HG03196 (cell line): Measurements from ENCODE around the gene ESRRA.

Source experiments
- ATAC-seq: cut with Tn5 transposase; IDR thresholded peaks from one replicate; pipeline ENCODE4 v1.9.1; 2021; ENCODE audit not compliant: unreplicated experiment

Gene ESRRA

GRCh38 chr11:64348383-64349024 is 43.2 kb downstream of the ESRRA start:
- ATAC-seq = no peak

GRCh38 chr11:64349025-64349387 is 43.7 kb downstream of the ESRRA start:
- ATAC-seq = no peak

- no peak for ATAC-seq
These were observed 44.1 kb downstream of the ESRRA start for GRCh38 chr11:64349404-64349803.

GRCh38 chr11:64351136-64351631 is 45.9 kb downstream of the ESRRA start:
- ATAC-seq = no peak

GRCh38 chr11:64352099-64352994 is 47.0 kb downstream of the ESRRA start:
- ATAC-seq = no peak

GRCh38 chr11:64352995-64353714 is 47.8 kb downstream of the ESRRA start:
- no peak for ATAC-seq

- no peak for ATAC-seq
These were observed 48.6 kb downstream of the ESRRA start for GRCh38 chr11:64353715-64354506.

- ATAC-seq = no peak
These were observed 50.0 kb downstream of the ESRRA start for GRCh38 chr11:64355078-64355940.

GRCh38 chr11:64356498-64357411 is 51.4 kb downstream of the ESRRA start:
- no peak for ATAC-seq

- ATAC-seq = no peak
These were observed 52.1 kb downstream of the ESRRA start for GRCh38 chr11:64357446-64357845.

- ATAC-seq = no peak
These were observed 52.7 kb downstream of the ESRRA start for GRCh38 chr11:64357904-64358535.

GRCh38 chr11:64358536-64358906 is 53.2 kb downstream of the ESRRA start:
- ATAC-seq = no peak

- ATAC-seq = no peak
These were observed 53.8 kb downstream of the ESRRA start, which contains the start of gene RPS6KA4 for GRCh38 chr11:64358907-64359711. Gene RPS6KA4 (plus strand): TSS chr11:64359162. CDS start chr11:64359236, 74 bp downstream.

GRCh38 chr11:64359712-64360445 is 54.6 kb downstream of the ESRRA start:
- no peak for ATAC-seq

- no peak for ATAC-seq
These were observed 55.2 kb downstream of the ESRRA start for GRCh38 chr11:64360448-64360921.

- ATAC-seq = no peak
These were observed 56.3 kb downstream of the ESRRA start for GRCh38 chr11:64361659-64362058.

- no peak for ATAC-seq
These were observed 57.0 kb downstream of the ESRRA start for GRCh38 chr11:64362339-64362738.
